ENCODE data around the gene NARS2.

DNA sequence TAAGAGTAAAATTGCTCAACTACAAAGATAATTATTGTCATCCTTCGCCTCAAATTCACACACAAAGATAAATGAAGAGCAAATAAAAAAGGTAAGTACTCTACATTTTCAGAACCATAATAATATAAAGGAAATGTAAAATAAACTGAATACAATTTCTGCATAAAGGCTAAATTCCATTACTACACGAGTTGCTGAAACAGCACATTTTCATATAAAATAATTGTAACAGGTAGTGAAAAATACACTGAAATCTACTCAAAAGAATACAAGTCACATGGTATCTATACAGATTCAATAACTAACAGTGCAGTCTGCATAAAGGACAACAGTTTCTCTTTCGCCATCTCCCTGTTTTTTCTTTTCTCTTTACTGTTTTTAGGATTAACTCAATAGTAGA is 102.3 kb downstream of the NARS2 start:
- no peak for TF ChIP-seq ZNF274 (IDR thresholded peaks at IDR 0.05; ENCODE audit: low read depth, low read length)
- no peak for TF ChIP-seq YY1 (IDR thresholded peaks at IDR 0.05; ENCODE audit: insufficient read depth, insufficient read length)
- no peak for TF ChIP-seq SUZ12 (IDR thresholded peaks at IDR 0.05; ENCODE audit: extremely low read depth, insufficient read depth, insufficient read length)

All from NT2/D1 (cell line).